Urinary bladder (tissue), 4 donors: Measurements from ENCODE around the gene SPOCK1. TPM values are rescaled to one million over a fixed set of nuclear protein-coding genes. Genes with fewer than 3 reads are reported as not detected.

ENCODE experiments used
- DNase-seq: peaks from one replicate; pipeline ENCODE4 v3.0.0-alpha.2; 2015; ENCODE audit errors: extremely low spot score
- H3K27ac ChIP-seq: one replicate; pipeline ENCODE4 v1.5.1; 2013; ENCODE audit warnings: low read depth, mild to moderate bottlenecking, moderate library complexity
- H3K36me3 ChIP-seq: one replicate; pipeline ENCODE4 v1.6.1; 2013; ENCODE audit warnings: mild to moderate bottlenecking, moderate library complexity; ENCODE audit not compliant: insufficient read depth
- H3K4me1 ChIP-seq: one replicate; pipeline ENCODE4 v1.6.1; 2013; ENCODE audit warnings: mild to moderate bottlenecking, moderate library complexity; ENCODE audit not compliant: insufficient read depth
- H3K4me3 ChIP-seq: one replicate; pipeline ENCODE4 v1.5.1; 2013; ENCODE audit warnings: low read depth, low read length
- WGBS: extraction: QIAGEN DNeasy Blood & Tissue Kit; methylation state at CpG from one replicate; pipeline ENCODE4 v1.1.7; 2013; 5-methylcytosine and 5-hydroxymethylcytosine counted together
- polyA plus RNA-seq: library from polyadenylated mRNA; stranded (reverse); fragments of 200-250 nt; gene quantifications from one replicate; pipeline ENCODE4 v1.2.3, GENCODE V29; 2013
- total RNA-seq: library from RNA; depleted of rRNA; stranded (reverse); fragments of >200 nt; gene quantifications from one replicate; pipeline ENCODE4 v1.2.3, GENCODE V29; 2014
- donor health status: healthy with polysubstance abuse.
- donor health status: healthy.

Gene SPOCK1
- total and polyA plus RNA-seq, 2 donors, result 8.9 to 11.2 TPM

- no peaks in the 10 kb centered on the region for H3K4me1 ChIP-seq
- no peaks in the 10 kb centered on the region for H3K36me3 ChIP-seq
- WGBS, result 53% methylated on average over 4 of the region's 4 CpGs
Measured at GRCh38 chr5:137203011-137203632, 296.0 kb downstream of the SPOCK1 start.

GRCh38 chr5:137201876-137202275 lies 297.2 kb downstream of the SPOCK1 start:
- 80% methylated on average over 3 of the region's 3 CpGs for WGBS
- no peaks in the 10 kb centered on the region for H3K36me3 ChIP-seq
- no peak overlapping the region for H3K27ac ChIP-seq
- H3K4me1 ChIP-seq, result no peaks in the 10 kb centered on the region
- no peak for DNase-seq
- H3K4me3 ChIP-seq, result no peak overlapping the region

More at GRCh38 chr5:137203011-137203632, 296.0 kb downstream of the SPOCK1 start:
- no peak for DNase-seq
- Histone ChIP-seq H3K4me3 (no peak overlapping the region), H3K27ac (no peak overlapping the region)

GRCh38 chr5:137200906-137201700 lies 298.0 kb downstream of the SPOCK1 start:
- Histone ChIP-seq H3K4me3 (no peak overlapping the region), H3K36me3 (no peaks in the 10 kb centered on the region), H3K4me1 (no peaks in the 10 kb centered on the region), H3K27ac (no peak overlapping the region)
- 57% methylated on average over 5 of the region's 5 CpGs for WGBS
- no peak for DNase-seq

- DNase-seq, result no peak
- no peaks in the 10 kb centered on the region for H3K4me1 ChIP-seq
- WGBS, result 82% methylated on average over 3 of the region's 3 CpGs
- no peak overlapping the region for H3K4me3 ChIP-seq
- no peak overlapping the region for H3K27ac ChIP-seq
- H3K36me3 ChIP-seq, result no peaks in the 10 kb centered on the region
Measured at GRCh38 chr5:137199966-137200365, 299.2 kb downstream of the SPOCK1 start.

- Histone ChIP-seq H3K4me3 (no peak overlapping the region), H3K27ac (no peak overlapping the region), H3K36me3 (no peaks in the 10 kb centered on the region), H3K4me1 (no peaks in the 10 kb centered on the region)
- WGBS, result 92% methylated on average over 6 of the region's 6 CpGs
- no peak for DNase-seq
Measured at GRCh38 chr5:137199201-137199600, 299.9 kb downstream of the SPOCK1 start.

GRCh38 chr5:137195483-137195882 lies 303.6 kb downstream of the SPOCK1 start:
- H3K36me3 ChIP-seq, result no peaks in the 10 kb centered on the region
- DNase-seq, result no peak
- no peak overlapping the region for H3K27ac ChIP-seq
- H3K4me1 ChIP-seq, result no peaks in the 10 kb centered on the region
- WGBS, result 85% methylated on average over 2 of the region's 2 CpGs
- no peak overlapping the region for H3K4me3 ChIP-seq

GRCh38 chr5:137194300-137194699 lies 304.8 kb downstream of the SPOCK1 start:
- no peak overlapping the region for H3K4me3 ChIP-seq
- DNase-seq, result no peak
- 66% methylated on average over 8 of the region's 8 CpGs for WGBS
- H3K4me1 ChIP-seq, result no peaks in the 10 kb centered on the region
- no peaks in the 10 kb centered on the region for H3K36me3 ChIP-seq
- H3K27ac ChIP-seq, result no peak overlapping the region

- Histone ChIP-seq H3K36me3 (no peaks in the 10 kb centered on the region), H3K4me3 (no peak overlapping the region), H3K4me1 (no peaks in the 10 kb centered on the region), H3K27ac (no peak overlapping the region)
- 46% methylated on average over 3 of the region's 3 CpGs for WGBS
- DNase-seq, result no peak
Measured at GRCh38 chr5:137192293-137192743, 306.8 kb downstream of the SPOCK1 start.

- H3K36me3 ChIP-seq, result no peaks in the 10 kb centered on the region
- no peak overlapping the region for H3K4me3 ChIP-seq
- H3K4me1 ChIP-seq, result no peaks in the 10 kb centered on the region
- H3K27ac ChIP-seq, result no peak overlapping the region
- no peak for DNase-seq
- 46% methylated on average over 2 of the region's 2 CpGs for WGBS
Measured at GRCh38 chr5:137191179-137191578, 307.9 kb downstream of the SPOCK1 start.

- Histone ChIP-seq H3K27ac (no peak overlapping the region), H3K4me1 (no peaks in the 10 kb centered on the region)
- no peak for DNase-seq
Measured at GRCh38 chr5:137190441-137190840, 308.7 kb downstream of the SPOCK1 start.

GRCh38 chr5:137190031-137190430 lies 309.1 kb downstream of the SPOCK1 start:
- no peaks in the 10 kb centered on the region for H3K4me1 ChIP-seq
- H3K36me3 ChIP-seq, result no peaks in the 10 kb centered on the region
- 42% methylated on average over 2 of the region's 2 CpGs for WGBS
- DNase-seq, result no peak
- H3K4me3 ChIP-seq, result no peak overlapping the region
- no peak overlapping the region for H3K27ac ChIP-seq

More at GRCh38 chr5:137190441-137190840, 308.7 kb downstream of the SPOCK1 start:
- H3K36me3 ChIP-seq, result no peaks in the 10 kb centered on the region
- H3K4me3 ChIP-seq, result no peak overlapping the region

- Histone ChIP-seq H3K27ac (no peak overlapping the region), H3K4me1 (no peaks in the 10 kb centered on the region), H3K4me3 (no peak overlapping the region), H3K36me3 (no peaks in the 10 kb centered on the region)
- DNase-seq, result no peak
- 92% methylated on average over 5 of the region's 5 CpGs for WGBS
Measured at GRCh38 chr5:137188566-137188965, 310.6 kb downstream of the SPOCK1 start.

GRCh38 chr5:137186759-137187461 lies 312.2 kb downstream of the SPOCK1 start:
- 49% methylated on average over 5 of the region's 5 CpGs for WGBS
- Histone ChIP-seq H3K4me3 (no peak overlapping the region), H3K4me1 (no peaks in the 10 kb centered on the region), H3K27ac (no peak overlapping the region), H3K36me3 (no peaks in the 10 kb centered on the region)
- DNase-seq, result no peak

GRCh38 chr5:137185193-137185592 lies 313.9 kb downstream of the SPOCK1 start:
- WGBS, result 90% methylated on average over 2 of the region's 2 CpGs
- no peak overlapping the region for H3K27ac ChIP-seq
- no peak for DNase-seq
- H3K36me3 ChIP-seq, result no peaks in the 10 kb centered on the region
- no peak overlapping the region for H3K4me3 ChIP-seq
- H3K4me1 ChIP-seq, result no peaks in the 10 kb centered on the region
